ENCODE measurements around the gene GFOD1. TPM values are rescaled to one million over a fixed set of nuclear protein-coding genes. Genes with fewer than 3 reads are reported as not detected.
A peak's percentile ranks its signal among the peaks of the same experiment; 100 is the strongest.

GFOD1 gene
- total RNA-seq (2021): 6.1 TPM in 2 replicates
- long read RNA-seq, full-length matches to known transcripts: 3 of 5 reads
- long read RNA-seq, partial matches to known transcripts: 1 of 5 reads
- long read RNA-seq, other reads (novel, unspliced or antisense): 1 of 5 reads

- no peak within 1 kb of the TSS for H4K5ac ChIP-seq (ENCODE audit: insufficient read length, low read depth, low read length)
- H3K27me3 ChIP-seq (ENCODE audit: insufficient read depth, low read length): peaks cover 23% of the 10 kb centered on the region; the same call in 1 of the 2 replicates
- H3K9me3 ChIP-seq (ENCODE audit: control insufficient read depth, low read depth, low read length): no peaks in the 10 kb centered on the region
- Mint-ChIP-seq H3K36me3 (ENCODE audit: insufficient read depth in 1 of 3, low read depth in 3 of 3) (no peaks in the 10 kb centered on the region), H3K27me3 (ENCODE audit: low read depth) (peaks cover 69% of the 10 kb centered on the region), H3K9me3 (no peaks in the 10 kb centered on the region; a peak in 1 of 5 replicates), H3K27ac (no peak within 1 kb of the TSS; a peak in 1 of 7 replicates), H3K4me1 (peaks cover 20 to 22% of the 10 kb centered on the region in 2 experiments), H3K4me3 (peak within 1 kb of the TSS; percentile 80 to 92)
- no CpG with 5 or more reads among the region's 109 CpGs for WGBS (ENCODE audit: extremely low coverage, insufficient read length, low lambda C conversion rate)
- no peaks in the 10 kb centered on the region; the same call in 1 of the 2 replicates for H3K79me2 ChIP-seq (ENCODE audit: insufficient read depth, low read length)
- no peak within 1 kb of the TSS for H3K18ac ChIP-seq (ENCODE audit: insufficient read length, low read depth, low read length)
- peak within 1 kb of the TSS; percentile 34 for H3K14ac ChIP-seq (ENCODE audit: insufficient read depth, low read length)
- H3K9ac ChIP-seq (ENCODE audit: extremely low read depth, insufficient read length, low read length): peak within 1 kb of the TSS; percentile 28
- peak within 1 kb of the TSS; percentile 91 for H3K4me2 ChIP-seq (ENCODE audit: insufficient read depth, insufficient read length, low read length)
- no peaks in the 10 kb centered on the region; the same call in 1 of the 2 replicates for H3K4me1 ChIP-seq (ENCODE audit: insufficient read depth, low read length)
- peak; percentile 93 for DNase-seq
- no peak within 1 kb of the TSS for H2BK20ac ChIP-seq (ENCODE audit: low read depth, low read length, poor library complexity, severe bottlenecking)
- H2BK12ac ChIP-seq (ENCODE audit: insufficient read length, low read depth, low read length): no peak within 1 kb of the TSS
- H3T11ph ChIP-seq (ENCODE audit: low read length): no peak within 1 kb of the TSS
- H2AK5ac ChIP-seq (ENCODE audit: insufficient read length, low read length): no peak within 1 kb of the TSS
- H2BK120ac ChIP-seq (ENCODE audit: low read depth, low read length, poor library complexity, severe bottlenecking): no peak within 1 kb of the TSS
- no peak within 1 kb of the TSS for H3K56ac ChIP-seq (ENCODE audit: insufficient read length, low read depth, low read length)
- no peaks in the 10 kb centered on the region for H3K79me1 ChIP-seq (ENCODE audit: insufficient read depth, low read depth, low read length, poor library complexity, severe bottlenecking)
- no peak within 1 kb of the TSS for H3K4ac ChIP-seq (ENCODE audit: low read depth, low read length)
- H3K23ac ChIP-seq (ENCODE audit: insufficient read length, low read depth, low read length): no peak within 1 kb of the TSS
- H4K8ac ChIP-seq (replicated peaks; ENCODE audit: insufficient read length, low read depth, low read length): no peak within 1 kb of the TSS
- no peaks in the 10 kb centered on the region for H4K20me1 ChIP-seq (ENCODE audit: control insufficient read depth, insufficient read depth, insufficient read length)
- H4K91ac ChIP-seq (ENCODE audit: insufficient read length, low read depth, low read length): no peak within 1 kb of the TSS
- H3K23me2 ChIP-seq (ENCODE audit: insufficient read length, low read depth, low read length, poor library complexity, severe bottlenecking): peaks cover 27% of the 10 kb centered on the region
- no peak within 1 kb of the TSS for H2BK15ac ChIP-seq (ENCODE audit: low read depth, low read length)
- no peak within 1 kb of the TSS for H3K27ac ChIP-seq (ENCODE audit: insufficient read length, low read depth, low read length)
- peak; percentile 41; the same call in 1 of the 3 replicates for TF ChIP-seq CTCF (conservative IDR thresholded peaks at IDR 0.05)
- no peak within 1 kb of the TSS for H2AFZ ChIP-seq (ENCODE audit: low read length)
- no peak within 1 kb of the TSS for H2BK5ac ChIP-seq (ENCODE audit: insufficient read length, low read length)
Observed at GRCh38 chr6:13487122-13488014, at the start of gene GFOD1. Gene GFOD1, minus strand, starts transcription at chr6:13487600. Its CDS starts 710 bp downstream, at chr6:13486890.
